OCI-LY3 (cell line): Measurements from ENCODE around the gene STAP1.

ENCODE experiments used
- H2AFZ ChIP-seq: fragments of 200-600, 300-600 bp; shearing (Covaris generic); 2 replicates; pipeline ENCODE4 v1.6.0; 2014; ENCODE audit warnings: antibody characterized with exemption, low read depth, low read length
- H3K27ac ChIP-seq: fragments of 200-600, 300-600 bp; sonication (generic); 2 replicates; pipeline ENCODE4 v1.5.1; 2014; ENCODE audit warnings: mild to moderate bottlenecking, low read length, moderate library complexity, mixed read lengths
- H3K27me3 ChIP-seq: fragments of 200-600, 300-600 bp; sonication (generic); 2 replicates; pipeline ENCODE4 v1.6.1; 2014; ENCODE audit warnings: low read depth, low read length, mixed read lengths
- H3K36me3 ChIP-seq: fragments of 200-600, 300-600 bp; sonication (generic); replicated peaks from 2 replicates; pipeline ENCODE3; 2014; ENCODE audit warnings: low read depth, low read length, mixed read lengths
- H3K4me1 ChIP-seq: fragments of 300-600, 200-600 bp; sonication (generic); 2 replicates; pipeline ENCODE4 v1.6.1; 2014; ENCODE audit warnings: low read length, mixed read lengths
- H3K4me2 ChIP-seq: fragments of 200-600, 300-600 bp; sonication (generic); 2 replicates; pipeline ENCODE4 v1.6.1; 2014; ENCODE audit warnings: low read length, mixed read lengths
- H3K4me3 ChIP-seq: fragments of 300-600, 200-600 bp; sonication (generic); 2 replicates; pipeline ENCODE4 v1.5.1; 2014; ENCODE audit warnings: antibody characterized with exemption, mild to moderate bottlenecking, low read length, moderate library complexity
- H3K79me2 ChIP-seq: fragments of 300-600, 200-600 bp; shearing (Covaris generic); 2 replicates; pipeline ENCODE4 v1.6.1; 2014; ENCODE audit warnings: mild to moderate bottlenecking, low read length, mixed read lengths
- H3K9ac ChIP-seq: fragments of 300-600, 200-600 bp; shearing (Covaris generic); 2 replicates; pipeline ENCODE4 v1.6.0; 2014; ENCODE audit warnings: mild to moderate bottlenecking, low read length, moderate library complexity
- H3K9me3 ChIP-seq: fragments of 200-600, 300-600 bp; shearing (Covaris generic); 2 replicates; pipeline ENCODE4 v1.6.1; 2014; ENCODE audit warnings: low read length, mixed read lengths; ENCODE audit not compliant: insufficient read depth
- H4K20me1 ChIP-seq: fragments of 200-600, 300-600 bp; sonication (generic); 2 replicates; pipeline ENCODE4 v1.6.1; 2016; ENCODE audit warnings: low read length, mixed read lengths; ENCODE audit not compliant: insufficient read depth
- CTCF ChIP-seq: fragments of 200-600, 300-600 bp; sonication (generic); IDR thresholded peaks from 2 replicates; pipeline ENCODE4 v1.5.1; 2014; ENCODE audit warnings: antibody characterized with exemption, low read length, low read depth
- EZH2phosphoT487 ChIP-seq: fragments of 200-600 bp; shearing (Covaris generic); IDR thresholded peaks from 2 replicates; pipeline ENCODE4 v1.6.1; 2018; ENCODE audit warnings: antibody characterized with exemption, mixed run types, low read depth

Gene STAP1

GRCh38 chr4:67568820-67569219, 10.3 kb downstream of the STAP1 start:
- Histone ChIP-seq H3K4me1 (no peaks in the 10 kb centered on the region), H3K79me2 (no peaks in the 10 kb centered on the region), H3K27ac (no peak overlapping the region), H2AFZ (no peak overlapping the region), H3K9me3 (no peaks in the 10 kb centered on the region), H3K27me3 (no peaks in the 10 kb centered on the region), H3K4me2 (no peak overlapping the region), H3K4me3 (no peak overlapping the region), H3K36me3 (no peaks in the 10 kb centered on the region), H4K20me1 (no peaks in the 10 kb centered on the region), H3K9ac (no peak overlapping the region)
- TF ChIP-seq EZH2phosphoT487 (no peak), CTCF (no peak)

GRCh38 chr4:67570537-67570936, 12.0 kb downstream of the STAP1 start:
- Histone ChIP-seq H2AFZ (no peak overlapping the region), H3K27ac (no peak overlapping the region), H3K9ac (no peak overlapping the region), H3K79me2 (no peaks in the 10 kb centered on the region), H3K27me3 (no peaks in the 10 kb centered on the region), H3K36me3 (no peaks in the 10 kb centered on the region), H4K20me1 (no peaks in the 10 kb centered on the region), H3K9me3 (no peaks in the 10 kb centered on the region), H3K4me3 (no peak overlapping the region), H3K4me2 (no peak overlapping the region), H3K4me1 (peaks cover 10% of the 10 kb centered on the region)
- TF ChIP-seq CTCF (no peak), EZH2phosphoT487 (no peak)

- TF ChIP-seq CTCF (no peak), EZH2phosphoT487 (no peak)
- Histone ChIP-seq H3K9me3 (no peaks in the 10 kb centered on the region), H3K4me3 (no peak overlapping the region), H3K36me3 (no peaks in the 10 kb centered on the region), H2AFZ (no peak overlapping the region), H3K27me3 (no peaks in the 10 kb centered on the region), H3K27ac (no peak overlapping the region), H3K4me2 (no peak overlapping the region), H4K20me1 (no peaks in the 10 kb centered on the region), H3K79me2 (no peaks in the 10 kb centered on the region), H3K9ac (no peak overlapping the region), H3K4me1 (peaks cover 25% of the 10 kb centered on the region)
These were observed 13.4 kb downstream of the STAP1 start for GRCh38 chr4:67571975-67572374.

GRCh38 chr4:67573193-67573592, 14.7 kb downstream of the STAP1 start:
- Histone ChIP-seq H3K9me3 (no peaks in the 10 kb centered on the region), H3K27ac (no peak overlapping the region), H3K4me1 (peaks cover 26% of the 10 kb centered on the region), H2AFZ (no peak overlapping the region), H3K79me2 (no peaks in the 10 kb centered on the region), H3K9ac (no peak overlapping the region), H4K20me1 (no peaks in the 10 kb centered on the region), H3K4me3 (no peak overlapping the region), H3K4me2 (no peak overlapping the region), H3K36me3 (no peaks in the 10 kb centered on the region), H3K27me3 (no peaks in the 10 kb centered on the region)
- TF ChIP-seq CTCF (no peak), EZH2phosphoT487 (no peak)
